Ascending aorta (tissue), 2 donors: Measurements from ENCODE around the gene HS3ST5. TPM values are rescaled to one million over a fixed set of nuclear protein-coding genes. Genes with fewer than 3 reads are reported as not detected.

Experiments used
- DNase-seq, 2 donors: peaks; one replicate each; pipeline ENCODE4 v3.0.0-alpha.2; 2019; ENCODE audit warnings: low spot score in 2 of 2
- H3K27ac ChIP-seq, 2 donors: fragments of 200-600 bp; sonication (generic); one replicate each; pipeline ENCODE4 v1.5.1; 2016 to 2017; ENCODE audit warnings: mild to moderate bottlenecking in 1 of 2
- H3K27me3 ChIP-seq: fragments of 200-600 bp; sonication (generic); one replicate; pipeline ENCODE4 v1.5.1; 2017
- H3K36me3 ChIP-seq, 2 donors: fragments of 200-600 bp; sonication (generic); one replicate each; pipeline ENCODE4 v1.5.1; 2016
- H3K4me1 ChIP-seq, 2 donors: fragments of 200-600 bp; sonication (generic); one replicate each; pipeline ENCODE4 v1.5.1; 2016 to 2017; ENCODE audit warnings: mild to moderate bottlenecking in 1 of 2
- H3K4me3 ChIP-seq, 2 donors: fragments of 200-600 bp; sonication (generic); one replicate each; pipeline ENCODE4 v1.5.1; 2016 to 2017; ENCODE audit warnings: mild to moderate bottlenecking in 1 of 2
- H3K9me3 ChIP-seq, 2 donors: fragments of 200-600 bp; sonication (generic); one replicate each; pipeline ENCODE4 v1.5.1; 2016
- intact Hi-C: fragments of 100-400 bp; cut with DNase I; formaldehyde crosslinking; loops from one replicate; pipeline ENCODE4 v1.15.1; 2023
- total RNA-seq: library from RNA; depleted of rRNA; stranded (reverse); fragments of >200 nt; gene quantifications from one replicate; pipeline ENCODE4 v1.1.0, GENCODE V29; 2016
- TF ChIP-seq, protein P1 (sequence below), 3 experiments: fragments of 200-600 bp in 2 of 3; fragments of 450-650 bp in 1 of 3; sonication (generic) in 2 of 3; IDR thresholded peaks; one replicate each; pipeline ENCODE4 v1.5.1; 2016 to 2019; ENCODE audit warnings: antibody characterized with exemption in 3 of 3, mild to moderate bottlenecking in 1 of 3, moderate library complexity in 1 of 3

HS3ST5 gene
- total RNA-seq, 1 donor from 2014 or later: not detected

- intact Hi-C loops: no loop called here
- no peak for DNase-seq
- Histone ChIP-seq H3K4me1 (no peaks in the 10 kb centered on the region), H3K27me3 (no peaks in the 10 kb centered on the region), H3K27ac (no peak overlapping the region), H3K4me3 (no peak overlapping the region), H3K36me3 (no peaks in the 10 kb centered on the region), H3K9me3 (no peaks in the 10 kb centered on the region)
- TF ChIP-seq, protein P1, sequence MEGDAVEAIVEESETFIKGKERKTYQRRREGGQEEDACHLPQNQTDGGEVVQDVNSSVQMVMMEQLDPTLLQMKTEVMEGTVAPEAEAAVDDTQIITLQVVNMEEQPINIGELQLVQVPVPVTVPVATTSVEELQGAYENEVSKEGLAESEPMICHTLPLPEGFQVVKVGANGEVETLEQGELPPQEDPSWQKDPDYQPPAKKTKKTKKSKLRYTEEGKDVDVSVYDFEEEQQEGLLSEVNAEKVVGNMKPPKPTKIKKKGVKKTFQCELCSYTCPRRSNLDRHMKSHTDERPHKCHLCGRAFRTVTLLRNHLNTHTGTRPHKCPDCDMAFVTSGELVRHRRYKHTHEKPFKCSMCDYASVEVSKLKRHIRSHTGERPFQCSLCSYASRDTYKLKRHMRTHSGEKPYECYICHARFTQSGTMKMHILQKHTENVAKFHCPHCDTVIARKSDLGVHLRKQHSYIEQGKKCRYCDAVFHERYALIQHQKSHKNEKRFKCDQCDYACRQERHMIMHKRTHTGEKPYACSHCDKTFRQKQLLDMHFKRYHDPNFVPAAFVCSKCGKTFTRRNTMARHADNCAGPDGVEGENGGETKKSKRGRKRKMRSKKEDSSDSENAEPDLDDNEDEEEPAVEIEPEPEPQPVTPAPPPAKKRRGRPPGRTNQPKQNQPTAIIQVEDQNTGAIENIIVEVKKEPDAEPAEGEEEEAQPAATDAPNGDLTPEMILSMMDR (IDR thresholded peaks at IDR 0.05): no peak
Observed at GRCh38 chr6:114210467-114210866, 132.4 kb downstream of the HS3ST5 start.

DNA sequence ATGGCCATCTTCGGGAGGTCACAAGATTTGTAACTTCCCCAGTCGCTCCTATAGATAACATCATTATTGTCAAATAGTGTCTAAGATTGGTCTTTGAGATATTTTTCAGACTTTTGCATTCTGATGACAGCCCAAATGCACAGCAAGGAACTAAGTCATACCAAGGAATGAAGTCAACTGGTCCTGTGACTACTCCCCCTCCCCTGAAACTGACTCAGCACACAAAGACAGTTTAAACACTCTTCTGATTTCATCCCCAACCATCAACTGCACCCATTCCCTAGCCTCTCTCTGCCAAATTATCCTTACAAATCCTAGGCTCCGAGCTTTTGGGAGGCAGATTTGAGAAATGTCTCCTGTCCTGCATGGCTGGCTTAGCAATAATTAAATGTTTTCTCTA, 139.4 kb downstream of the HS3ST5 start:
- intact Hi-C loops: no loop called here
- H3K27me3 ChIP-seq: no peaks in the 10 kb centered on the region
- no peak overlapping the region for H3K4me3 ChIP-seq
- TF ChIP-seq, protein P1 (IDR thresholded peaks at IDR 0.05): no peak
- H3K36me3 ChIP-seq: no peaks in the 10 kb centered on the region
- no peak overlapping the region for H3K27ac ChIP-seq
- no peaks in the 10 kb centered on the region for H3K9me3 ChIP-seq
- no peak for DNase-seq
- no peaks in the 10 kb centered on the region for H3K4me1 ChIP-seq

- DNase-seq: no peak
Observed at GRCh38 chr6:114202389-114202788, 140.4 kb downstream of the HS3ST5 start.

DNA sequence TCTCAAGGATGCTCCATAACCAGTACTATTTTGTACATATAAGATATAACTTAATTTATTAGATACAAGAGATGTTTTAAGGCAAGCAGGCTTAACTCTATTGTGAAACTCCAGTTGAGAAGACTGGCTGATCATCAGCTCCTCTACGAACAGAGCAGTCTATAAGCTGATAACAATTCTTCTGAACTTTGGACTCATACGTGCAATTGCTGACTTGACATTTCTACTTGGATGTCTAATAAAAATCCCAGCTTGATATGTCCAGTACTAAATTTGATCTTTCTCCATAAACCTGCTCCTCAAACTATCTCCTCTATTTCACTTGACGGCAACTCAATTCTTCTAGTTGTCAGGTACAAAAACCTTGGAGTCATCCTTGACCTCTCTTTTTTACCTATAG, 141.9 kb downstream of the HS3ST5 start:
- H3K36me3 ChIP-seq: no peaks in the 10 kb centered on the region
- TF ChIP-seq, protein P1 (IDR thresholded peaks at IDR 0.05): no peak
- intact Hi-C loops: no loop called here
- no peaks in the 10 kb centered on the region for H3K9me3 ChIP-seq
- H3K4me1 ChIP-seq: no peaks in the 10 kb centered on the region
- no peaks in the 10 kb centered on the region for H3K27me3 ChIP-seq
- DNase-seq: no peak
- H3K4me3 ChIP-seq: no peak overlapping the region
- no peak overlapping the region for H3K27ac ChIP-seq

More at GRCh38 chr6:114202389-114202788, 140.4 kb downstream of the HS3ST5 start:
- H3K4me1 ChIP-seq: no peaks in the 10 kb centered on the region
- no peaks in the 10 kb centered on the region for H3K36me3 ChIP-seq
- no peak overlapping the region for H3K27ac ChIP-seq
- TF ChIP-seq, protein P1 (IDR thresholded peaks at IDR 0.05): no peak
- H3K4me3 ChIP-seq: no peak overlapping the region
- no peaks in the 10 kb centered on the region for H3K27me3 ChIP-seq
- intact Hi-C loops: no loop called here
- no peaks in the 10 kb centered on the region for H3K9me3 ChIP-seq

GRCh38 chr6:114195631-114196403, 147.0 kb downstream of the HS3ST5 start:
- no peak overlapping the region for H3K4me3 ChIP-seq
- intact Hi-C loops: no loop called here
- no peaks in the 10 kb centered on the region for H3K27me3 ChIP-seq
- no peak for DNase-seq
- no peaks in the 10 kb centered on the region for H3K9me3 ChIP-seq
- no peaks in the 10 kb centered on the region for H3K4me1 ChIP-seq
- TF ChIP-seq, protein P1 (IDR thresholded peaks at IDR 0.05): no peak
- H3K27ac ChIP-seq: no peak overlapping the region
- no peaks in the 10 kb centered on the region for H3K36me3 ChIP-seq
